ENCODE data around the gene SEMA6A.
A peak's percentile ranks its signal among the peaks of the same experiment; 100 is the strongest.

Gene SEMA6A

GRCh38 chr5:116576053-116576713 is 1.6 kb upstream of the SEMA6A start:
- peak; percentile 52 for DNase-seq (ENCODE audit: low read depth, low spot score)

- no peak for DNase-seq (ENCODE audit: low read depth, low spot score)
Observed at GRCh38 chr5:116575326-116576052, 866 bp upstream of the SEMA6A start.

- no peak for DNase-seq (ENCODE audit: low read depth, low spot score)
Observed at GRCh38 chr5:116573702-116574366, 789 bp downstream of the SEMA6A start.

- no peak for DNase-seq (ENCODE audit: low read depth, low spot score)
Observed at GRCh38 chr5:116573279-116573701, 1.3 kb downstream of the SEMA6A start.

- DNase-seq (ENCODE audit: low read depth, low spot score) = no peak
Observed at GRCh38 chr5:116572350-116573278, 2.0 kb downstream of the SEMA6A start.

GRCh38 chr5:116571568-116572349 is 2.9 kb downstream of the SEMA6A start:
- DNase-seq (ENCODE audit: low read depth, low spot score) = no peak

- no peak for DNase-seq (ENCODE audit: low read depth, low spot score)
Observed at GRCh38 chr5:116569999-116570398, 4.6 kb downstream of the SEMA6A start.

GRCh38 chr5:116567106-116567505 is 7.5 kb downstream of the SEMA6A start:
- DNase-seq (ENCODE audit: low read depth, low spot score) = no peak

- DNase-seq (ENCODE audit: low read depth, low spot score) = no peak
Observed at GRCh38 chr5:116566251-116566650, 8.4 kb downstream of the SEMA6A start.

- no peak for DNase-seq (ENCODE audit: low read depth, low spot score)
Observed at GRCh38 chr5:116564756-116565490, 9.7 kb downstream of the SEMA6A start.

- no peak for DNase-seq (ENCODE audit: low read depth, low spot score)
Observed at GRCh38 chr5:116564312-116564711, 10.3 kb downstream of the SEMA6A start.

GRCh38 chr5:116563736-116564308 is 10.8 kb downstream of the SEMA6A start:
- DNase-seq (ENCODE audit: low read depth, low spot score) = no peak

- no peak for DNase-seq (ENCODE audit: low read depth, low spot score)
Observed at GRCh38 chr5:116562669-116563068, 12.0 kb downstream of the SEMA6A start.

GRCh38 chr5:116561658-116562057 is 13.0 kb downstream of the SEMA6A start:
- DNase-seq (ENCODE audit: low read depth, low spot score) = no peak

GRCh38 chr5:116559673-116560164 is 14.9 kb downstream of the SEMA6A start:
- no peak for DNase-seq (ENCODE audit: low read depth, low spot score)

GRCh38 chr5:116559239-116559638 is 15.4 kb downstream of the SEMA6A start:
- DNase-seq (ENCODE audit: low read depth, low spot score) = no peak

- no peak for DNase-seq (ENCODE audit: low read depth, low spot score)
Observed at GRCh38 chr5:116557669-116558271, 16.9 kb downstream of the SEMA6A start.

GRCh38 chr5:116554764-116555163 is 19.9 kb downstream of the SEMA6A start:
- DNase-seq (ENCODE audit: low read depth, low spot score) = no peak

GRCh38 chr5:116553366-116553765 is 21.3 kb downstream of the SEMA6A start:
- no peak for DNase-seq (ENCODE audit: low read depth, low spot score)
